SK-N-SH (cell line): ENCODE results near the gene KRT71.

Source experiments
- CHD2 ChIP-seq: fragments of 150-350 bp; IDR thresholded peaks from 2 replicates; pipeline ENCODE4 v1.6.1; 2018; ENCODE audit warnings: low read length; ENCODE audit not compliant: partially characterized antibody
- ELF1 ChIP-seq: IDR thresholded peaks from 2 replicates; pipeline ENCODE4 v1.4.0; 2012
- EP300 ChIP-seq, 2 experiments: IDR thresholded peaks; 2 replicates each; pipeline versions ENCODE4 v1.4.0 to v1.6.1; 2012; ENCODE audit warnings: borderline replicate concordance in 1 of 2, low read depth in 1 of 2, low read length in 1 of 2
- JUND ChIP-seq: IDR thresholded peaks from 2 replicates; pipeline ENCODE4 v1.4.0; 2012
- RAD21 ChIP-seq: IDR thresholded peaks from 2 replicates; pipeline ENCODE4 v1.6.1; 2012; ENCODE audit warnings: mild to moderate bottlenecking, low read length
- SMC3 ChIP-seq: IDR thresholded peaks from 2 replicates; pipeline ENCODE4 v1.6.1; 2012; ENCODE audit warnings: low read depth, low read length, improper control_type of control experiment
- TCF12 ChIP-seq: IDR thresholded peaks from 2 replicates; pipeline ENCODE4 v1.4.0; 2012
- TF ChIP-seq, protein P1 (sequence below): fragments of 200-600 bp; sonication (generic); IDR thresholded peaks from 2 replicates; pipeline ENCODE4 v1.6.1; 2017; ENCODE audit warnings: antibody characterized with exemption, mild to moderate bottlenecking, moderate library complexity

DNA sequence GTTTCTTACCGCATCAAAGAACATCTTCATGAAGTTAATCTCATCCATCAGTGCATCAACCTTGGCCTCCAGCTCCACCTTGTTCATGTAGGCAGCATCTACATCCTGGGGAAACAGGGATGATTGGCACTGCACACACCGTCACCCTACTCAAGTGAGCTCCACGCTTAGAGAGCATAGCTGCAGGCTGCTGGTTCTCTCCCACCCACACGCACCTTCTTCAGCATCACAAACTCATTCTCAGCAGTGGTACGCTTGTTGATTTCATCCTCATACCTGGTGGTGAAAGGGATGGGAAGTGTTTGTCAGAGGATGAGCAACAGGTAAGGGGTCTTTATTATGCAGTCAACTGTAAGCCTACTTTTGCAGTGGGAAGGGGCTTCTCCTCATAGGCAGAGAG, 35.1 kb downstream of the KRT71 start:
- TF ChIP-seq, protein P1, sequence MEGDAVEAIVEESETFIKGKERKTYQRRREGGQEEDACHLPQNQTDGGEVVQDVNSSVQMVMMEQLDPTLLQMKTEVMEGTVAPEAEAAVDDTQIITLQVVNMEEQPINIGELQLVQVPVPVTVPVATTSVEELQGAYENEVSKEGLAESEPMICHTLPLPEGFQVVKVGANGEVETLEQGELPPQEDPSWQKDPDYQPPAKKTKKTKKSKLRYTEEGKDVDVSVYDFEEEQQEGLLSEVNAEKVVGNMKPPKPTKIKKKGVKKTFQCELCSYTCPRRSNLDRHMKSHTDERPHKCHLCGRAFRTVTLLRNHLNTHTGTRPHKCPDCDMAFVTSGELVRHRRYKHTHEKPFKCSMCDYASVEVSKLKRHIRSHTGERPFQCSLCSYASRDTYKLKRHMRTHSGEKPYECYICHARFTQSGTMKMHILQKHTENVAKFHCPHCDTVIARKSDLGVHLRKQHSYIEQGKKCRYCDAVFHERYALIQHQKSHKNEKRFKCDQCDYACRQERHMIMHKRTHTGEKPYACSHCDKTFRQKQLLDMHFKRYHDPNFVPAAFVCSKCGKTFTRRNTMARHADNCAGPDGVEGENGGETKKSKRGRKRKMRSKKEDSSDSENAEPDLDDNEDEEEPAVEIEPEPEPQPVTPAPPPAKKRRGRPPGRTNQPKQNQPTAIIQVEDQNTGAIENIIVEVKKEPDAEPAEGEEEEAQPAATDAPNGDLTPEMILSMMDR, result no peak
- TF ChIP-seq EP300 (IDR thresholded peaks at IDR 0.05; ENCODE audit: borderline replicate concordance in 1 of 2, low read depth in 1 of 2, low read length in 1 of 2) (no peak), ELF1 (no peak), TCF12 (no peak), JUND (no peak), SMC3 (no peak), RAD21 (no peak), CHD2 (no peak)
